ENCODE measurements around the gene PAM. TPM values are rescaled to one million over a fixed set of nuclear protein-coding genes. Genes with fewer than 3 reads are reported as not detected.

The PAM gene
- total RNA-seq, 2 donors from 2014 or later = 32.9 to 38.2 TPM

DNA sequence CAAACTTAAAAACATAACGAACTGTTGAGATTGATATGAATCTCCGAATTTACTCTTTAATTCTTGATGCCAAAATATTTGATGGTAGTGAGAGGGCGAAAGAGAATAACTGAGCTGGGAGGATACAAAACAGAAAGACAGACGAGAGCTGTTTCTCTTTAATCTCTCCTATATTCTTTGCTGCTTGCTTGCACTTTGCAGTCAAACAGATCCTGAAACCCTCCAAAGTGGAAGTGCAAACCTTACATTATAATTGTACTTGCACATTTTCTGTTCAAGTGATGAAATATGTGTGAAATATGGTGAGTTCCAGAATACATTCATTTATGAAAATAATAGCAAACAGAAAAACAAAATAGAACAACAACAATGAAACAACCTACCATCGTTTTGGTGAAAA is 63.8 kb downstream of the PAM start:
- no peak overlapping the region for H3K27ac ChIP-seq (ENCODE audit: low read depth, low read length)
- Mint-ChIP-seq H3K4me1 (peaks cover 10% of the 10 kb centered on the region), H3K36me3 (ENCODE audit: low read depth) (no peaks in the 10 kb centered on the region), H3K27ac (no peak overlapping the region), H3K4me3 (no peak overlapping the region), H3K27me3 (ENCODE audit: insufficient read depth) (peaks cover 42% of the 10 kb centered on the region), H3K9me3 (no peaks in the 10 kb centered on the region)
- H3K36me3 ChIP-seq (ENCODE audit: control insufficient read depth, insufficient read depth, low read length) = no peaks in the 10 kb centered on the region
- TF ChIP-seq, protein P1, sequence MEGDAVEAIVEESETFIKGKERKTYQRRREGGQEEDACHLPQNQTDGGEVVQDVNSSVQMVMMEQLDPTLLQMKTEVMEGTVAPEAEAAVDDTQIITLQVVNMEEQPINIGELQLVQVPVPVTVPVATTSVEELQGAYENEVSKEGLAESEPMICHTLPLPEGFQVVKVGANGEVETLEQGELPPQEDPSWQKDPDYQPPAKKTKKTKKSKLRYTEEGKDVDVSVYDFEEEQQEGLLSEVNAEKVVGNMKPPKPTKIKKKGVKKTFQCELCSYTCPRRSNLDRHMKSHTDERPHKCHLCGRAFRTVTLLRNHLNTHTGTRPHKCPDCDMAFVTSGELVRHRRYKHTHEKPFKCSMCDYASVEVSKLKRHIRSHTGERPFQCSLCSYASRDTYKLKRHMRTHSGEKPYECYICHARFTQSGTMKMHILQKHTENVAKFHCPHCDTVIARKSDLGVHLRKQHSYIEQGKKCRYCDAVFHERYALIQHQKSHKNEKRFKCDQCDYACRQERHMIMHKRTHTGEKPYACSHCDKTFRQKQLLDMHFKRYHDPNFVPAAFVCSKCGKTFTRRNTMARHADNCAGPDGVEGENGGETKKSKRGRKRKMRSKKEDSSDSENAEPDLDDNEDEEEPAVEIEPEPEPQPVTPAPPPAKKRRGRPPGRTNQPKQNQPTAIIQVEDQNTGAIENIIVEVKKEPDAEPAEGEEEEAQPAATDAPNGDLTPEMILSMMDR (conservative IDR thresholded peaks at IDR 0.05) = no peak
- no peaks in the 10 kb centered on the region for H3K9me3 ChIP-seq (ENCODE audit: control insufficient read depth, low read length)
- H3K9ac ChIP-seq (ENCODE audit: extremely low read depth, low read length, poor library complexity, severe bottlenecking) = no peak overlapping the region
- H3K4me1 ChIP-seq (ENCODE audit: control insufficient read depth, insufficient read depth, low read length) = peaks cover 3% of the 10 kb centered on the region
- WGBS, 2 experiments (ENCODE audit: insufficient coverage in 1 of 2, insufficient read length in 1 of 2) = 90 to 91% methylated on average over 4 of the region's 5 CpGs
- no peak for DNase-seq
- H3K4me3 ChIP-seq (ENCODE audit: low read length) = no peak overlapping the region
- peaks cover 28% of the 10 kb centered on the region for H3K27me3 ChIP-seq (ENCODE audit: control insufficient read depth, insufficient read depth, low read length, poor library complexity, severe bottlenecking)

DNA sequence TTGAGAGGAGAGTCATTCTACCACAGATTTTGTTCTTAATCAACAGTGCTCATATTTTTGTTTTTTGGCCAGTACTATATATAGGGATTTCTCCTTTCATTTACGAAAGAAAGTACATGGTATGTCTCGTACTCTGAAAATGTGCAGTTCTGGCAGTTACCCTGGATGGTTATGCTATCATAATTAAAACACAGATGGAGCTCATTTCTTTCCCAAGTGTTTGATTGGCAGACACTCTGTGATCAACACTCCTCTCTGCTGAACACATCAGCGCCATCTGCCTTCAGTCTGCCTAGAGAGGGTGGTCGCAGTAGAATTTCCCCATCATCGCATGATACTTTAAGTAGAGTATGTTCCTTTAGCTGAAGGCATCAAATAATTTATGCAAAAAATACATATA is 64.5 kb downstream of the PAM start:
- no peak overlapping the region for H3K27ac ChIP-seq (ENCODE audit: low read depth, low read length)
- no peaks in the 10 kb centered on the region for H3K36me3 Mint-ChIP-seq (ENCODE audit: low read depth)
- TF ChIP-seq, protein P1 (conservative IDR thresholded peaks at IDR 0.05) = no peak
- H3K4me3 ChIP-seq (ENCODE audit: low read length) = no peak overlapping the region
- H3K27me3 ChIP-seq (ENCODE audit: control insufficient read depth, insufficient read depth, low read length, poor library complexity, severe bottlenecking) = peaks cover 28% of the 10 kb centered on the region
- H3K9ac ChIP-seq (ENCODE audit: extremely low read depth, low read length, poor library complexity, severe bottlenecking) = no peak overlapping the region
- H3K9me3 Mint-ChIP-seq = no peaks in the 10 kb centered on the region
- H3K4me1 Mint-ChIP-seq = peaks cover 10% of the 10 kb centered on the region
- no peak overlapping the region for H3K4me3 Mint-ChIP-seq
- peaks cover 42% of the 10 kb centered on the region for H3K27me3 Mint-ChIP-seq (ENCODE audit: insufficient read depth)
- no peak for DNase-seq
- H3K4me1 ChIP-seq (ENCODE audit: control insufficient read depth, insufficient read depth, low read length) = peaks cover 2% of the 10 kb centered on the region
- WGBS, 2 experiments (ENCODE audit: insufficient coverage in 1 of 2, insufficient read length in 1 of 2) = 82 to 100% methylated on average over 2 to 5 of the region's 5 CpGs
- H3K36me3 ChIP-seq (ENCODE audit: control insufficient read depth, insufficient read depth, low read length) = no peaks in the 10 kb centered on the region
- no peak overlapping the region for H3K27ac Mint-ChIP-seq
- H3K9me3 ChIP-seq (ENCODE audit: control insufficient read depth, low read length) = no peaks in the 10 kb centered on the region

DNA sequence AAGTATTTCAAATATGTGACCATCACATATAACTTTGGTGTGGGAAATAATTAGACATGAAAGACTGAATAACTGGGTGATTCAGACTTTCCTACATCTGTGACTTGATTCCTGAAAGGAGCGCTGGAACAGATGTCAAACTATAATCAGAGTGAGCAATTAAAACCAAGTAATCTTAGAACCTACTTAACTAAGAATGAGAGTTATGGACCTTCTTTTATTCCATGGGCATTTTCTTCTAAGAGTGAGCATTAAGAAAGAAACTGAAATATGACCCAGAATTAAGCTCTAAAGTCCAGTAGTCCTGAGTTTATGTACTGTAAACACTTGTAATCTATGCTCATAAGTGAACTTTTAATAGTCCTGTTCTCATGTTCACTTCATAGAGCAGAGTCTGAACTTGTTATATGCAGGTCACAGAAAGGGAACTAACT is 68.4 kb downstream of the PAM start:
- Histone ChIP-seq H3K27me3 (ENCODE audit: control insufficient read depth, insufficient read depth, low read length, poor library complexity, severe bottlenecking) (peaks cover 25% of the 10 kb centered on the region), H3K9me3 (ENCODE audit: control insufficient read depth, low read length) (no peaks in the 10 kb centered on the region), H3K4me1 (ENCODE audit: control insufficient read depth, insufficient read depth, low read length) (no peaks in the 10 kb centered on the region), H3K9ac (ENCODE audit: extremely low read depth, low read length, poor library complexity, severe bottlenecking) (no peak overlapping the region), H3K4me3 (ENCODE audit: low read length) (no peak overlapping the region), H3K27ac (ENCODE audit: low read depth, low read length) (no peak overlapping the region), H3K36me3 (ENCODE audit: control insufficient read depth, insufficient read depth, low read length) (no peaks in the 10 kb centered on the region)
- no peak overlapping the region for H3K4me3 Mint-ChIP-seq
- H3K4me1 Mint-ChIP-seq = peaks cover 5% of the 10 kb centered on the region
- no peaks in the 10 kb centered on the region for H3K36me3 Mint-ChIP-seq (ENCODE audit: low read depth)
- no peaks in the 10 kb centered on the region for H3K9me3 Mint-ChIP-seq
- DNase-seq = no peak
- H3K27me3 Mint-ChIP-seq (ENCODE audit: insufficient read depth) = peaks cover 42% of the 10 kb centered on the region
- 100% methylated on average over 1 of the region's 1 CpG; no CpG with 5 or more reads in 1 of the 2 experiments for WGBS, 2 experiments (ENCODE audit: insufficient coverage in 1 of 2, insufficient read length in 1 of 2)
- TF ChIP-seq, protein P1 (conservative IDR thresholded peaks at IDR 0.05) = no peak
- H3K27ac Mint-ChIP-seq = no peak overlapping the region
